ENCODE results near the gene TMED10. TPM values are rescaled to one million over a fixed set of nuclear protein-coding genes. Genes with fewer than 3 reads are reported as not detected.
"Not testable (repeated sequence)": the region's sequence is repeated elsewhere in the genome, so short reads cannot be mapped to it uniquely, and the experiment has no call there.

Gene TMED10
- total RNA-seq, 1 experiment from 2014 or later, result 159 TPM

GRCh38 chr14:75127903-75128595, 48.4 kb downstream of the TMED10 start:
- no peak for DNase-seq (ENCODE audit: low spot score)

GRCh38 chr14:75127474-75127820, 49.0 kb downstream of the TMED10 start:
- not testable (repeated sequence) for DNase-seq (ENCODE audit: low spot score)

- no peak for DNase-seq (ENCODE audit: low spot score)
Measured at GRCh38 chr14:75126679-75127473, 49.5 kb downstream of the TMED10 start, which contains the start of gene NEK9. NEK9 (minus strand) TSS chr14:75127048; CDS start chr14:75126921, 127 bp downstream.

GRCh38 chr14:75126121-75126544, 50.3 kb downstream of the TMED10 start:
- DNase-seq (ENCODE audit: low spot score), result no peak

- DNase-seq (ENCODE audit: low spot score), result no peak
Measured at GRCh38 chr14:75125617-75126016, 50.8 kb downstream of the TMED10 start.

- peak; percentile 50 for DNase-seq (ENCODE audit: low spot score)
Measured at GRCh38 chr14:75123991-75124390, 52.4 kb downstream of the TMED10 start.

GRCh38 chr14:75121552-75121951, 54.9 kb downstream of the TMED10 start:
- no peak for DNase-seq (ENCODE audit: low spot score)

GRCh38 chr14:75120541-75121291, 55.7 kb downstream of the TMED10 start:
- no peak for DNase-seq (ENCODE audit: low spot score)

GRCh38 chr14:75119056-75119455, 57.4 kb downstream of the TMED10 start:
- no peak for DNase-seq (ENCODE audit: low spot score)

- no peak for DNase-seq (ENCODE audit: low spot score)
Measured at GRCh38 chr14:75113932-75114539, 62.4 kb downstream of the TMED10 start.

- no peak for DNase-seq (ENCODE audit: low spot score)
Measured at GRCh38 chr14:75109877-75110276, 66.5 kb downstream of the TMED10 start.

- DNase-seq (ENCODE audit: low spot score), result no peak
Measured at GRCh38 chr14:75107186-75107585, 69.2 kb downstream of the TMED10 start.

GRCh38 chr14:75101491-75101890, 74.9 kb downstream of the TMED10 start:
- DNase-seq (ENCODE audit: low spot score), result no peak

GRCh38 chr14:75098682-75099081, 77.7 kb downstream of the TMED10 start:
- DNase-seq (ENCODE audit: low spot score), result no peak

- DNase-seq (ENCODE audit: low spot score), result no peak
Measured at GRCh38 chr14:75098212-75098611, 78.2 kb downstream of the TMED10 start.

- DNase-seq (ENCODE audit: low spot score), result no peak
Measured at GRCh38 chr14:75096959-75097358, 79.5 kb downstream of the TMED10 start.

GRCh38 chr14:75095690-75096089, 80.7 kb downstream of the TMED10 start:
- DNase-seq (ENCODE audit: low spot score), result no peak

GRCh38 chr14:75094896-75095295, 81.5 kb downstream of the TMED10 start:
- no peak for DNase-seq (ENCODE audit: low spot score)

GRCh38 chr14:75092698-75093097, 83.7 kb downstream of the TMED10 start:
- DNase-seq (ENCODE audit: low spot score), result no peak

- no peak for DNase-seq (ENCODE audit: low spot score)
Measured at GRCh38 chr14:75091251-75091650, 85.2 kb downstream of the TMED10 start.

GRCh38 chr14:75090353-75090752, 86.1 kb downstream of the TMED10 start:
- DNase-seq (ENCODE audit: low spot score), result no peak

Data from A172 (cell line).